ENCODE measurements around the gene FAT1.
"Not testable (repeated sequence)": the region's sequence is repeated elsewhere in the genome, so short reads cannot be mapped to it uniquely, and the experiment has no call there.

FAT1 gene

GRCh38 chr4:186761393-186761792 lies 37.7 kb upstream of the FAT1 start:
- no peak for TF ChIP-seq CTCF (IDR thresholded peaks at IDR 0.05; ENCODE audit: low read depth, low read length)
- no peaks in the 10 kb centered on the region for H3K4me1 ChIP-seq
- H3K4me3 ChIP-seq (ENCODE audit: low read depth, low read length), result no peak overlapping the region
- no peaks in the 10 kb centered on the region; the same call in 1 of the 2 replicates for H3K9me3 ChIP-seq
- no peaks in the 10 kb centered on the region for H3K27me3 ChIP-seq
- no peak for DNase-seq
- no peaks in the 10 kb centered on the region for H3K36me3 ChIP-seq

DNA sequence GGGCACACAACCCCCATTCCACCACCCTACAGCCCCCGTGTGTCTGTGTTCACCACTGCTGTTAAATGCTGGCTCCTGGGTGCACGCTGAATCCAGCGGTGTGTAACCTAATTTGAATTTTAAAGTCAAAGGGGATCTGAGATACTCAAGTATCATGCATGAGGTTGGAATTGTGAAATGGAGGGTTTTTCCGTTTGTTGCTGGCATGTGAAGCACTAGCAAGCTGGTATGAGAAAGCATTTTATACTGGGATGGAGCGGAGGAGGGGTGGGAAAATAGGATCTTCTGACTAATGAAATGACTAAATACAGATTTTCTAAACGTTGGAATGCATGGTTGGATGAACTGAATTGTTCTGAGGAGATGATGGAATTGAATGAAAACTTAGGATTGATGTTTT lies 36.9 kb upstream of the FAT1 start:
- no peak overlapping the region for H3K4me3 ChIP-seq (ENCODE audit: low read depth, low read length)
- H3K36me3 ChIP-seq, result no peaks in the 10 kb centered on the region
- TF ChIP-seq CTCF (IDR thresholded peaks at IDR 0.05; ENCODE audit: low read depth, low read length), result no peak
- H3K27me3 ChIP-seq, result no peaks in the 10 kb centered on the region
- no peaks in the 10 kb centered on the region; the same call in 1 of the 2 replicates for H3K9me3 ChIP-seq
- no peak for DNase-seq
- H3K4me1 ChIP-seq, result no peaks in the 10 kb centered on the region

GRCh38 chr4:186759990-186760389 lies 36.3 kb upstream of the FAT1 start:
- Histone ChIP-seq H3K4me1 (no peaks in the 10 kb centered on the region), H3K27me3 (no peaks in the 10 kb centered on the region), H3K36me3 (no peaks in the 10 kb centered on the region), H3K4me3 (ENCODE audit: low read depth, low read length) (no peak overlapping the region), H3K9me3 (no peaks in the 10 kb centered on the region; the same call in 1 of the 2 replicates)
- DNase-seq, result no peak
- no peak for TF ChIP-seq CTCF (IDR thresholded peaks at IDR 0.05; ENCODE audit: low read depth, low read length)

GRCh38 chr4:186758929-186759682 lies 35.5 kb upstream of the FAT1 start:
- no peaks in the 10 kb centered on the region for H3K4me1 ChIP-seq
- TF ChIP-seq CTCF (IDR thresholded peaks at IDR 0.05; ENCODE audit: low read depth, low read length), result no peak

GRCh38 chr4:186757696-186758355 lies 34.2 kb upstream of the FAT1 start:
- no peak for DNase-seq
- Histone ChIP-seq H3K4me3 (ENCODE audit: low read depth, low read length) (no peak overlapping the region), H3K27me3 (no peaks in the 10 kb centered on the region), H3K36me3 (no peaks in the 10 kb centered on the region), H3K9me3 (no peaks in the 10 kb centered on the region; the same call in 1 of the 2 replicates), H3K4me1 (no peaks in the 10 kb centered on the region)
- no peak for TF ChIP-seq CTCF (IDR thresholded peaks at IDR 0.05; ENCODE audit: low read depth, low read length)

More at GRCh38 chr4:186758929-186759682, 35.5 kb upstream of the FAT1 start:
- no peaks in the 10 kb centered on the region for H3K27me3 ChIP-seq
- H3K9me3 ChIP-seq, result no peaks in the 10 kb centered on the region; the same call in 1 of the 2 replicates
- no peak for DNase-seq
- no peak overlapping the region for H3K4me3 ChIP-seq (ENCODE audit: low read depth, low read length)
- no peaks in the 10 kb centered on the region for H3K36me3 ChIP-seq

- not testable (repeated sequence) for H3K27me3 ChIP-seq; H3K4me3 ChIP-seq (ENCODE audit: low read depth, low read length); H3K36me3 ChIP-seq; H3K9me3 ChIP-seq; H3K4me1 ChIP-seq; DNase-seq
Measured at GRCh38 chr4:186756550-186756949, 32.9 kb upstream of the FAT1 start.
